Neural progenitor cell (in vitro differentiated cells): ENCODE results near the gene LYPD5.

Source experiments
- EZH2 ChIP-seq: fragments of 200-600 bp; sonication (generic); IDR thresholded peaks from 2 replicates; pipeline ENCODE4 v1.6.1; 2017; ENCODE audit warnings: antibody characterized with exemption, mild to moderate bottlenecking, moderate library complexity
- TF ChIP-seq, protein P1 (sequence below): fragments of 200-600 bp; sonication (generic); IDR thresholded peaks from 2 replicates; pipeline ENCODE4 v1.5.1; 2017; ENCODE audit warnings: antibody characterized with exemption, mild to moderate bottlenecking

DNA sequence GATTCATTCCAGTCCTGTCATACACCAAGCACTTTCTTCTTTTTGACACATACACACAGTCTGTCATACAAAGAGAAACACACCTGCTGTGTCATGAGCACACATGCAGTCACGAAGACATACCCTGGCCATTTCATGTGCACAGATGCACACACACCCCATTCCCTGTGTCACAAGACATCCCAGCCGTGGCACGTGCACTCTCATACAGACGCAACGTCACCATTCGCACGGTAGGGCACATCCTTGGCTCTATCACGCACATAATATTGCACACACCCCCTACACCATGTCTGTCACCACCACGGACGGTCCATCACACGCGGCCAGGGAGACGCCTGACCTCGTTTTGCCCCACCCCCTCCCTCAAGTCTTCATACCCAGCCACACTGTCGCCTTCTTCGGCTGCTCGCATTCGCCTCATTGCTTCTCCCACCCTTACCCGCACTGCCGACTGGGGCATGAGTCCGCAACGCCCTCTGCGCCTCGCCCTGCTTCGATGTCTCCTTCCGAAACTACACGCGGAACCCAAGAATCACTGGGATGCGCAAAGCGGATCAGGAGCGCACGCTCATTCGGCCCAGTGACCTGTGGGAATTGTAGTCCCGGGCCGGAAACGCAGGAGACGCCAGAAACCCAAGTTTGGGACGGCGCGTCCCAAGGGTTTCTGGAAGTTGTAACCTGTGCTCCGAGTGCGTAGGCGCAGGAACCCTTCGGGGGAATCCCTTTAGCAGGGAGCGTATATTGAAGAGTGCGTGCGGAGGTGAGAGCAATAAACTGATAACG is 18.0 kb upstream of the LYPD5 start:
- TF ChIP-seq EZH2: no peak
- TF ChIP-seq, protein P1, sequence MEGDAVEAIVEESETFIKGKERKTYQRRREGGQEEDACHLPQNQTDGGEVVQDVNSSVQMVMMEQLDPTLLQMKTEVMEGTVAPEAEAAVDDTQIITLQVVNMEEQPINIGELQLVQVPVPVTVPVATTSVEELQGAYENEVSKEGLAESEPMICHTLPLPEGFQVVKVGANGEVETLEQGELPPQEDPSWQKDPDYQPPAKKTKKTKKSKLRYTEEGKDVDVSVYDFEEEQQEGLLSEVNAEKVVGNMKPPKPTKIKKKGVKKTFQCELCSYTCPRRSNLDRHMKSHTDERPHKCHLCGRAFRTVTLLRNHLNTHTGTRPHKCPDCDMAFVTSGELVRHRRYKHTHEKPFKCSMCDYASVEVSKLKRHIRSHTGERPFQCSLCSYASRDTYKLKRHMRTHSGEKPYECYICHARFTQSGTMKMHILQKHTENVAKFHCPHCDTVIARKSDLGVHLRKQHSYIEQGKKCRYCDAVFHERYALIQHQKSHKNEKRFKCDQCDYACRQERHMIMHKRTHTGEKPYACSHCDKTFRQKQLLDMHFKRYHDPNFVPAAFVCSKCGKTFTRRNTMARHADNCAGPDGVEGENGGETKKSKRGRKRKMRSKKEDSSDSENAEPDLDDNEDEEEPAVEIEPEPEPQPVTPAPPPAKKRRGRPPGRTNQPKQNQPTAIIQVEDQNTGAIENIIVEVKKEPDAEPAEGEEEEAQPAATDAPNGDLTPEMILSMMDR: no peak
